ENCODE results near the gene CDYL.

DNA sequence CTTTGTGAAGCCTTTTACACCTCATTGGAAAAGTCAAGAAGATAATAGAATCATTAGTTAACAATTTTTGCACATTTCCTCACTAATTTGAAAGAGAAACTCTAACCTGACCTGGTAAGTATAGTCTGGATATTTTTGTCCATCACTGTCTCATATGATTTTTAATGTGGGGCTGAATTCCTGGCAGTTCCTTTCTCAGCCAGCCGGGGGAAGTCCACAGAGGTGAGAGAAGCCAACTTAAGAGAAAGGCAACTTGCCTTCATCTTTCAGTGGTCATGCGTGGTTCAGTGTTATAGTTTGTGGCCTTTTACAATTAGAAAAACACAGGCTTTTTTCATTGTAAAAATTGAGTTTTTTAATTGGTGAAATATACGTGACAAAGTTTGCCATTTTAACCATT, 80.6 kb downstream of the CDYL start:
- TF ChIP-seq, protein P1, sequence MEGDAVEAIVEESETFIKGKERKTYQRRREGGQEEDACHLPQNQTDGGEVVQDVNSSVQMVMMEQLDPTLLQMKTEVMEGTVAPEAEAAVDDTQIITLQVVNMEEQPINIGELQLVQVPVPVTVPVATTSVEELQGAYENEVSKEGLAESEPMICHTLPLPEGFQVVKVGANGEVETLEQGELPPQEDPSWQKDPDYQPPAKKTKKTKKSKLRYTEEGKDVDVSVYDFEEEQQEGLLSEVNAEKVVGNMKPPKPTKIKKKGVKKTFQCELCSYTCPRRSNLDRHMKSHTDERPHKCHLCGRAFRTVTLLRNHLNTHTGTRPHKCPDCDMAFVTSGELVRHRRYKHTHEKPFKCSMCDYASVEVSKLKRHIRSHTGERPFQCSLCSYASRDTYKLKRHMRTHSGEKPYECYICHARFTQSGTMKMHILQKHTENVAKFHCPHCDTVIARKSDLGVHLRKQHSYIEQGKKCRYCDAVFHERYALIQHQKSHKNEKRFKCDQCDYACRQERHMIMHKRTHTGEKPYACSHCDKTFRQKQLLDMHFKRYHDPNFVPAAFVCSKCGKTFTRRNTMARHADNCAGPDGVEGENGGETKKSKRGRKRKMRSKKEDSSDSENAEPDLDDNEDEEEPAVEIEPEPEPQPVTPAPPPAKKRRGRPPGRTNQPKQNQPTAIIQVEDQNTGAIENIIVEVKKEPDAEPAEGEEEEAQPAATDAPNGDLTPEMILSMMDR (IDR thresholded peaks at IDR 0.05) = no peak
- no peak for TF ChIP-seq POLR2A (IDR thresholded peaks at IDR 0.05)

Measured in lower leg skin (tissue), 3 donors.